NCI-H1417 (cell line): ENCODE results near the gene SMAP2.
"Not testable (repeated sequence)": the region's sequence is repeated elsewhere in the genome, so short reads cannot be mapped to it uniquely, and the experiment has no call there.

Source experiments
- DNase-seq, 3 experiments: peaks; one replicate each; lab custom pipeline; 2025; lab: John Stamatoyannopoulos, UW

Gene SMAP2

GRCh38 chr1:40373323-40374283 is at the start of gene SMAP2:
Gene SMAP2 (plus strand): TSS chr1:40373727. CDS start chr1:40374121, 394 bp downstream.
- DNase-seq: peak; percentile 92 to 97 (median 93)

- DNase-seq: not testable (repeated sequence)
Observed at GRCh38 chr1:40331403-40331802, 42.1 kb upstream of the SMAP2 start.

GRCh38 chr1:40332695-40333094 is 40.8 kb upstream of the SMAP2 start:
- no peak for DNase-seq

GRCh38 chr1:40337443-40337842 is 36.1 kb upstream of the SMAP2 start:
- DNase-seq: no peak

- peak; percentile 79 to 89 (median 81) for DNase-seq
Observed at GRCh38 chr1:40338745-40339419, 34.6 kb upstream of the SMAP2 start.

GRCh38 chr1:40339420-40340323 is 33.9 kb upstream of the SMAP2 start:
- DNase-seq: peak in 2 of 3 experiments; percentile 24 to 49

- no peak for DNase-seq
Observed at GRCh38 chr1:40341491-40342380, 31.8 kb upstream of the SMAP2 start.

GRCh38 chr1:40342381-40342717 is 31.2 kb upstream of the SMAP2 start:
- not testable (repeated sequence) for DNase-seq

GRCh38 chr1:40344597-40344996 is 28.9 kb upstream of the SMAP2 start:
- DNase-seq: no peak

GRCh38 chr1:40350391-40350790 is 23.1 kb upstream of the SMAP2 start:
- no peak for DNase-seq

- DNase-seq: no peak
Observed at GRCh38 chr1:40351124-40351523, 22.4 kb upstream of the SMAP2 start.

- no peak for DNase-seq
Observed at GRCh38 chr1:40352126-40352525, 21.4 kb upstream of the SMAP2 start.

- no peak for DNase-seq
Observed at GRCh38 chr1:40353082-40353481, 20.4 kb upstream of the SMAP2 start.

- DNase-seq: no peak
Observed at GRCh38 chr1:40357625-40358024, 15.9 kb upstream of the SMAP2 start.

- DNase-seq: no peak
Observed at GRCh38 chr1:40360631-40361030, 12.9 kb upstream of the SMAP2 start.

GRCh38 chr1:40361201-40361600 is 12.3 kb upstream of the SMAP2 start:
- no peak for DNase-seq

- DNase-seq: no peak
Observed at GRCh38 chr1:40361637-40362036, 11.9 kb upstream of the SMAP2 start.

- DNase-seq: no peak
Observed at GRCh38 chr1:40362199-40362598, 11.3 kb upstream of the SMAP2 start.

- DNase-seq: no peak
Observed at GRCh38 chr1:40362699-40363098, 10.8 kb upstream of the SMAP2 start.

GRCh38 chr1:40363721-40364120 is 9.8 kb upstream of the SMAP2 start:
- DNase-seq: no peak

- DNase-seq: no peak
Observed at GRCh38 chr1:40371707-40372258, 1.7 kb upstream of the SMAP2 start.
